ENCODE measurements around the gene CLN6.

DNA sequence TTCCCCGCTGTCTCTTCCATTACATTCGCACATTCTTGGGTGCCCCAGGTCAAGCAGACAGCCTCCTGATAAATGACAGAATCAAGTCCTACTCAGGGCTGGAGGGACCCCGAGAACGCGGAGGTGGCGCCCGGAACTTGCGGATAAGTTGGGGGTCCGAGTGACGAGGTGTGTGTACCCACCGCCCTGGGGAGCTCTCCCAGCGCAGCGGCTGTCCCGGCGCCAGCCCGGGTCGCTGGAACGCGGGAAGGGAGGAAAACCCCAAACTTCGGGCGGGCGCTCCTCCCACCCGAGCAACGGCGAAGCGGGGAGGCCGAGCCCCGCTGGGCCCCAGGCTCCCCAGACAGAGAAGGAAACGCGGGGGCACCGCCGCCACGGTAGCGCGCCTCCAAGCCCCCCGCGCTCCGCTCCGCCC is 550 bp downstream of the CLN6 start:
- TF ChIP-seq CTCF (IDR thresholded peaks at IDR 0.05): no peak
- TF ChIP-seq POLR2A (IDR thresholded peaks at IDR 0.05): no peak
